Fibroblast of lung (primary cell): ENCODE data around the gene ADAMTS17.

Experiments used
- CTCF ChIP-seq, 2 donors: IDR thresholded peaks in 1 of 2; conservative IDR thresholded peaks in 1 of 2; 1 replicate in 1 of 2; 2 replicates in 1 of 2; pipeline ENCODE4 v1.5.1; 2011 to 2012; ENCODE audit warnings: low read length in 2 of 2, control low read depth in 1 of 2, inconsistent platforms in 1 of 2, low read depth in 1 of 2, mild to moderate bottlenecking in 1 of 2
- EZH2 ChIP-seq: IDR thresholded peaks from 2 replicates; pipeline ENCODE4 v1.5.1; 2012; ENCODE audit warnings: low read length, control low read depth, mild to moderate bottlenecking; ENCODE audit errors: missing control alignments

DNA sequence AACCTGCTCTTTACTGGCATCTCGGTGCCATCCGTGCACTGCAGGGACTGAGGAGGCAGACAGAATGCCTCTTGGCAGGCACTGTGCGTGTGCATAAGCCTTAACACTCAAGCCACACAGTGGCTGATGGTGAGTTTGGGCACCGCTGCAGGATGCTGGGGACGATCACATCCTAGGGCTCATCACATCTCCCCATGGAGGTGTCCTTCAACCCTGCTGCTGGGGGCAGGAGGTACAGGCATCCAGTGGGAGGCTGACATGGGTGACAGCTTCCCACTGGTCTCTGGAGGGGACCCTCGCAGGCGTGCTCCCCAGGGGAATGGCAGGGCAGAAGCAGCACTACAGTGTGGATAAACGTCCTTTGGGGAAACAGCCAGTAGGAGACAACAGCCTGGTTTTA lies 190.9 kb downstream of the ADAMTS17 start:
- TF ChIP-seq CTCF (conservative IDR thresholded peaks at IDR 0.05 in 1 of 2, IDR thresholded peaks at IDR 0.05 in 1 of 2; ENCODE audit: low read depth in 1 of 2, low read length in 2 of 2) (no peak), EZH2 (no peak)
